ENCODE results near the gene MECP2.

MECP2 gene

GRCh38 chrX:154061801-154062200 lies 35.7 kb downstream of the MECP2 start:
- DNase-seq (ENCODE audit: insufficient read length, low spot score) = no peak
- TF ChIP-seq POLR2A (IDR thresholded peaks at IDR 0.05; ENCODE audit: low read depth, low read length) = no peak
- no peak for FAIRE-seq

- TF ChIP-seq POLR2A (IDR thresholded peaks at IDR 0.05; ENCODE audit: low read depth, low read length) = no peak
- FAIRE-seq (no peak), DNase-seq (ENCODE audit: insufficient read length, low spot score) (no peak)
Observed at GRCh38 chrX:154059729-154060245, 37.7 kb downstream of the MECP2 start.

- FAIRE-seq = no peak
- no peak for DNase-seq (ENCODE audit: insufficient read length, low spot score)
- no peak for TF ChIP-seq POLR2A (IDR thresholded peaks at IDR 0.05; ENCODE audit: low read depth, low read length)
Observed at GRCh38 chrX:154059231-154059630, 38.3 kb downstream of the MECP2 start.

GRCh38 chrX:154058214-154058997 lies 39.1 kb downstream of the MECP2 start:
- DNase-seq (ENCODE audit: insufficient read length, low spot score) = no peak
- FAIRE-seq = no peak
- no peak for TF ChIP-seq POLR2A (IDR thresholded peaks at IDR 0.05; ENCODE audit: low read depth, low read length)

- DNase-seq (ENCODE audit: insufficient read length, low spot score) (no peak), FAIRE-seq (no peak)
- no peak for TF ChIP-seq POLR2A (IDR thresholded peaks at IDR 0.05; ENCODE audit: low read depth, low read length)
Observed at GRCh38 chrX:154057791-154058190, 39.7 kb downstream of the MECP2 start.

GRCh38 chrX:154056770-154057241 lies 40.7 kb downstream of the MECP2 start:
- DNase-seq (ENCODE audit: insufficient read length, low spot score) (no peak), FAIRE-seq (no peak)
- TF ChIP-seq POLR2A (IDR thresholded peaks at IDR 0.05; ENCODE audit: low read depth, low read length) = no peak

- no peak for TF ChIP-seq POLR2A (IDR thresholded peaks at IDR 0.05; ENCODE audit: low read depth, low read length)
- FAIRE-seq (no peak), DNase-seq (ENCODE audit: insufficient read length, low spot score) (no peak)
Observed at GRCh38 chrX:154051201-154051810, 46.2 kb downstream of the MECP2 start.

- FAIRE-seq = no peak
- no peak for TF ChIP-seq POLR2A (IDR thresholded peaks at IDR 0.05; ENCODE audit: low read depth, low read length)
- DNase-seq (ENCODE audit: insufficient read length, low spot score) = no peak
Observed at GRCh38 chrX:154050113-154050495, 47.4 kb downstream of the MECP2 start.

GRCh38 chrX:154049209-154050112 lies 48.1 kb downstream of the MECP2 start:
- no peak for DNase-seq (ENCODE audit: insufficient read length, low spot score)
- TF ChIP-seq POLR2A (IDR thresholded peaks at IDR 0.05; ENCODE audit: low read depth, low read length) = no peak
- FAIRE-seq = no peak

GRCh38 chrX:154048398-154048797 lies 49.1 kb downstream of the MECP2 start:
- no peak for TF ChIP-seq POLR2A (IDR thresholded peaks at IDR 0.05; ENCODE audit: low read depth, low read length)
- no peak for DNase-seq (ENCODE audit: insufficient read length, low spot score)
- FAIRE-seq = no peak

- TF ChIP-seq POLR2A (IDR thresholded peaks at IDR 0.05; ENCODE audit: low read depth, low read length) = no peak
- DNase-seq (ENCODE audit: insufficient read length, low spot score) (no peak), FAIRE-seq (no peak)
Observed at GRCh38 chrX:154046940-154047610, 50.4 kb downstream of the MECP2 start.

- no peak for TF ChIP-seq POLR2A (IDR thresholded peaks at IDR 0.05; ENCODE audit: low read depth, low read length)
- FAIRE-seq (no peak), DNase-seq (ENCODE audit: insufficient read length, low spot score) (no peak)
Observed at GRCh38 chrX:154046031-154046781, 51.3 kb downstream of the MECP2 start.

- TF ChIP-seq POLR2A (IDR thresholded peaks at IDR 0.05; ENCODE audit: low read depth, low read length) = no peak
- DNase-seq (ENCODE audit: insufficient read length, low spot score) = no peak
- no peak for FAIRE-seq
Observed at GRCh38 chrX:154044091-154044490, 53.4 kb downstream of the MECP2 start.
